HUES48 (cell line): Measurements from ENCODE around the gene TGM2.

Experiments used
- H3K27ac ChIP-seq: one replicate; pipeline ENCODE4 v1.7.0; 2013; ENCODE audit warnings: low read depth, low read length, inconsistent platforms
- H3K27me3 ChIP-seq: 2 replicates; pipeline ENCODE4 v1.6.1; 2013; ENCODE audit warnings: mild to moderate bottlenecking, low read length; ENCODE audit not compliant: control insufficient read depth, insufficient read depth
- H3K36me3 ChIP-seq: 2 replicates; pipeline ENCODE4 v1.6.1; 2013; ENCODE audit warnings: low read length; ENCODE audit not compliant: control insufficient read depth, insufficient read depth
- H3K4me1 ChIP-seq: 2 replicates; pipeline ENCODE4 v1.6.1; 2013; ENCODE audit warnings: mild to moderate bottlenecking, low read length; ENCODE audit not compliant: control insufficient read depth, insufficient read depth
- H3K4me3 ChIP-seq: 2 replicates; pipeline ENCODE4 v1.5.1; 2013; ENCODE audit warnings: mild to moderate bottlenecking, low read depth, low read length
- H3K9ac ChIP-seq: 2 replicates; pipeline ENCODE4 v1.6.1; 2013; ENCODE audit warnings: mild to moderate bottlenecking, low read depth, low read length, moderate library complexity
- H3K9me3 ChIP-seq: 2 replicates; pipeline ENCODE4 v1.6.1; 2013; ENCODE audit warnings: low read length; ENCODE audit not compliant: control insufficient read depth, insufficient read depth

TGM2 gene

DNA sequence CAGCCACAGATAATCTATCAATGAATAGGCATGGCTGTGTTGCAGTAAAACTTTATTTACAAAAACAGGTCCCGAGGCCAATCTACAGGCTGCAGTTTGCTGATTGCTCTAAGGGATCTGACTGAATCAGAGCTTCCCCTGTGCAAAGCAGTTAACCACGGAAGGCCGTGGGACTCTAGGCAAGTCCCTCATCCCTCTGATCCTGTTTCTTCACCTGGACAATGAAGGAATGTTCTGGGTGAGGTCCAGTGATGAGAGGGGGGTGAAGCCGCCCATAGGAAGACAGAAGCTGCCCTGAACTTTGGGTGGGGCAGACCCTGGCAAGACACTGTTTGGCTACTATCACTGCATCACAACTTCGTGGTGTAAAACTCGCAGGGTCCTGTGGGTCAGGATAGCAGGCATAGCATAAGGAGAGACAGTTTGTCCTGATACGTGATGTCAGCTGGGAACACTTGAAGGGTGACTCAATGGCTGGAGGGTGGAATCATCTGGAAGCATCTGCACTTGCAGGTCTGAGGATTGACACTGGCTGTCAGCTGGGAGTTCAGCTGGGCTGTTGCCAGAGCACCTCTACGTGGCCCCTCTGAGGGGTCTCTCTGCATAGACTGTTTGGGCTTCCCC is 33.3 kb upstream of the TGM2 start:
- no peak overlapping the region for H3K4me3 ChIP-seq
- no peak overlapping the region for H3K9ac ChIP-seq
- H3K27ac ChIP-seq: no peak overlapping the region
- no peaks in the 10 kb centered on the region for H3K27me3 ChIP-seq
- no peaks in the 10 kb centered on the region for H3K9me3 ChIP-seq
- peaks cover 12% of the 10 kb centered on the region; the same call in 1 of the 2 replicates for H3K4me1 ChIP-seq
- H3K36me3 ChIP-seq: no peaks in the 10 kb centered on the region

DNA sequence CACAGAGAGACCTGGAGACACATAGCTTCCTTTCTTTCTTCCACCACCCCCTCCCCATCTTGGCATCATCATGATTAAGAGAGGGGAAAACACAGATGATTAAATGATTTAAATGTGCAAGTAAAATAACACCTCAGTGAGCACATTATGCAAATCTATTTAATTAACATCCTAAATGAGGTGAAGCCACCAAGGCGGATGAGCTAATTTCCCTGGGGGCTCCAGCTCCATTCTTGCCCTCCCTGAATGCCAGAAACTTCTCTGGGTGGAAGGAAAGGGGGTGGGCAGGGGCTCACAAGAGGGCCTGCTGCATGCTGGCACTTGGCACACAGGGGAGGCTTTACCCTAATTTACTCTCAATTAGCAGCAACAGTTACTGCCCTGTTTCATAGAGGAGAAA is 32.5 kb upstream of the TGM2 start:
- Histone ChIP-seq H3K27me3 (no peaks in the 10 kb centered on the region), H3K9me3 (no peaks in the 10 kb centered on the region), H3K9ac (no peak overlapping the region), H3K4me1 (peaks cover 12% of the 10 kb centered on the region; the same call in 1 of the 2 replicates), H3K27ac (no peak overlapping the region), H3K36me3 (no peaks in the 10 kb centered on the region), H3K4me3 (no peak overlapping the region)

- no peak overlapping the region for H3K9ac ChIP-seq
- H3K36me3 ChIP-seq: no peaks in the 10 kb centered on the region
- H3K4me3 ChIP-seq: no peak overlapping the region
- H3K4me1 ChIP-seq: peaks cover 12% of the 10 kb centered on the region; the same call in 1 of the 2 replicates
- no peaks in the 10 kb centered on the region for H3K27me3 ChIP-seq
- H3K27ac ChIP-seq: no peak overlapping the region
- no peaks in the 10 kb centered on the region for H3K9me3 ChIP-seq
Observed at GRCh38 chr20:38197217-38197616, 32.1 kb upstream of the TGM2 start.

GRCh38 chr20:38196592-38196991 is 31.5 kb upstream of the TGM2 start:
- H3K9me3 ChIP-seq: no peaks in the 10 kb centered on the region
- peaks cover 12% of the 10 kb centered on the region; the same call in 1 of the 2 replicates for H3K4me1 ChIP-seq
- no peaks in the 10 kb centered on the region for H3K36me3 ChIP-seq
- no peaks in the 10 kb centered on the region for H3K27me3 ChIP-seq
- no peak overlapping the region for H3K27ac ChIP-seq
- no peak overlapping the region for H3K9ac ChIP-seq
- H3K4me3 ChIP-seq: no peak overlapping the region

GRCh38 chr20:38196076-38196475 is 31.0 kb upstream of the TGM2 start:
- H3K9me3 ChIP-seq: no peaks in the 10 kb centered on the region
- H3K27me3 ChIP-seq: no peaks in the 10 kb centered on the region
- peaks cover 12% of the 10 kb centered on the region; the same call in 1 of the 2 replicates for H3K4me1 ChIP-seq
- no peak overlapping the region for H3K9ac ChIP-seq
- H3K27ac ChIP-seq: no peak overlapping the region
- no peaks in the 10 kb centered on the region for H3K36me3 ChIP-seq
- H3K4me3 ChIP-seq: no peak overlapping the region

GRCh38 chr20:38195521-38195920 is 30.5 kb upstream of the TGM2 start:
- Histone ChIP-seq H3K4me3 (no peak overlapping the region), H3K9ac (no peak overlapping the region), H3K27me3 (no peaks in the 10 kb centered on the region), H3K9me3 (no peaks in the 10 kb centered on the region), H3K36me3 (no peaks in the 10 kb centered on the region), H3K27ac (no peak overlapping the region), H3K4me1 (peaks cover 12% of the 10 kb centered on the region; the same call in 1 of the 2 replicates)

DNA sequence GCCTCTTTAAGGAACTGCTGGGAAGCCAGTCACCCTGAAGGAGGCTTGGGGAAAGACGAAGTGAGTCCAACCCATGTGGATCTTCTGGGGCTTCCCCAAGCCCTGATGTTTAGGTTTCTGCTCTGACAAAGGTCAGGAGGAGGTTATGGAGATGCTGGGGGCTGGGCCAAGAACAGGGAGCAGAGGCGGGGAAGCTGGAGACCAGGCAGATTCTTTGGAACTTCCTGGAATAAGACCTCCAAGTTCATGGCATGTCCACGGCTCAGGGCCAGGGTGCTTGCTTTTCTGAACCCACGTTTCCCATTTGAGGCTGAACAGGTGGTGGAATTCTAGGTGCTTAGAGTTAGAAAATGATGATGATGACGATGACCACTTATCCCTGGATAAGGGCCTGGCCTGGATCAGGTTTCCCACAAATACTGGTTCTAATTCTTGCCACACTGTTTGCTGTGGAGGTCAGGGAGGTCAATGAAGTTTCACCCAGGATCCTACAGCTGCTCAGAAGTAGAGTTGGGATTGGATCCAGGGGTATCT is 30.0 kb upstream of the TGM2 start:
- Histone ChIP-seq H3K27me3 (no peaks in the 10 kb centered on the region), H3K9ac (no peak overlapping the region), H3K4me1 (peaks cover 12% of the 10 kb centered on the region; the same call in 1 of the 2 replicates), H3K9me3 (no peaks in the 10 kb centered on the region), H3K36me3 (no peaks in the 10 kb centered on the region), H3K4me3 (no peak overlapping the region), H3K27ac (no peak overlapping the region)

GRCh38 chr20:38193586-38194105 is 28.6 kb upstream of the TGM2 start:
- Histone ChIP-seq H3K27me3 (no peaks in the 10 kb centered on the region), H3K27ac (no peak overlapping the region), H3K9me3 (no peaks in the 10 kb centered on the region), H3K9ac (no peak overlapping the region), H3K4me3 (no peak overlapping the region), H3K36me3 (no peaks in the 10 kb centered on the region), H3K4me1 (peaks cover 12% of the 10 kb centered on the region; the same call in 1 of the 2 replicates)

GRCh38 chr20:38192323-38192885 is 27.3 kb upstream of the TGM2 start:
- Histone ChIP-seq H3K4me1 (no peaks in the 10 kb centered on the region), H3K4me3 (no peak overlapping the region), H3K36me3 (no peaks in the 10 kb centered on the region), H3K9me3 (no peaks in the 10 kb centered on the region), H3K9ac (no peak overlapping the region), H3K27me3 (no peaks in the 10 kb centered on the region), H3K27ac (no peak overlapping the region)

GRCh38 chr20:38191654-38192053 is 26.6 kb upstream of the TGM2 start:
- Histone ChIP-seq H3K9ac (no peak overlapping the region), H3K4me3 (no peak overlapping the region), H3K4me1 (no peaks in the 10 kb centered on the region), H3K27ac (no peak overlapping the region), H3K27me3 (no peaks in the 10 kb centered on the region), H3K36me3 (no peaks in the 10 kb centered on the region), H3K9me3 (no peaks in the 10 kb centered on the region)

DNA sequence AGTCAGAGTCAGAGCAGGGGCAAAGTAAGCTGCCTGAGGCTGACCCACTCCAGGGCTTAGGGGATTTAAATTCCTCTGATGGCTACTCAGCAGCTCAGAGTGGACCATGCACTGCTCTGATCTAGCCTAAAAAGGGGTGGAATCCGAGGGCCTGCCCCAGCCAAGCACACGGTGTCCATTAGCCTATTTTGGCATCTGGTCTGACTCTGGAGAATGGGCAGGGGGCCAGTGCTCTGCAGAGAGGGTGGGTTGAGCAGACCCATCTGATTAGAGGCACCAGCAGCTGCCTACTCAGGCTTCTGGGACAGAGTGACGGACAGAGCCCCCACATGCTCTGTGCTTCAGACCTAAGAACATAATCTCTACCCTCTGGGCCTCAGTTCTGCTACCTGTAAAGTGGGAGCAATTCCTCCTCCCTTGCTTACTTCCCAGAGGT is 25.9 kb upstream of the TGM2 start:
- Histone ChIP-seq H3K36me3 (no peaks in the 10 kb centered on the region), H3K27ac (no peak overlapping the region), H3K4me1 (no peaks in the 10 kb centered on the region), H3K9ac (no peak overlapping the region), H3K27me3 (no peaks in the 10 kb centered on the region), H3K9me3 (no peaks in the 10 kb centered on the region), H3K4me3 (no peak overlapping the region)
